K562 (cell line): ENCODE measurements around the gene FRMD4A. TPM values are rescaled to one million over a fixed set of nuclear protein-coding genes. Genes with fewer than 3 reads are reported as not detected.

Source experiments
- ARID2 ChIP-seq: fragments of 450-650 bp; IDR thresholded peaks from 2 replicates; pipeline ENCODE4 v1.6.1; 2017; ENCODE audit warnings: antibody characterized with exemption, mild to moderate bottlenecking
- ASH1L ChIP-seq: fragments of 450-650 bp; IDR thresholded peaks from 2 replicates; pipeline ENCODE4 v1.6.1; 2018; ENCODE audit warnings: borderline replicate concordance, mild to moderate bottlenecking, low read depth; ENCODE audit not compliant: partially characterized antibody
- MLLT1 ChIP-seq, 2 experiments: fragments of 450-650 bp; IDR thresholded peaks; 2 replicates each; pipeline ENCODE4 v1.6.1; 2016
- PKNOX1 ChIP-seq: fragments of 450-650 bp; IDR thresholded peaks from 2 replicates; pipeline ENCODE4 v1.6.1; 2016
- RERE ChIP-seq: sonication (generic); formaldehyde crosslinking; IDR thresholded peaks from 2 replicates; pipeline ENCODE4 v1.8.0; 2023; ENCODE audit warnings: missing genetic modification reagents, mild to moderate bottlenecking, borderline replicate concordance
- polyA plus RNA-seq, 8 experiments: library from polyadenylated mRNA; depleted of rRNA in 4 of 8; stranded (reverse) in 5 of 8; unstranded in 3 of 8; fragments of >200 nt; fragmentation: Nextera tagmentation in 2 of 8; fragmentation: Illumina TruSeq in 1 of 8; extraction: Ambion mirVana in 2 of 8; extraction: Trizol in 1 of 8; gene quantifications; 2 replicates each; pipeline versions ENCODE4 v1.2.1 to v1.2.3, GENCODE V29; 2011 to 2014; ENCODE audit warnings: inconsistent platforms in 1 of 8, missing spikeins in 1 of 8
- total RNA-seq, 7 experiments: library from RNA; depleted of rRNA in 6 of 7; stranded (reverse); fragments of >200 nt in 6 of 7; fragmentation: Illumina TruSeq in 2 of 7; extraction: Trizol in 2 of 7; gene quantifications; 2 replicates each; pipeline versions ENCODE4 v1.2.1 to v1.2.3, GENCODE V29; 2011 to 2021; ENCODE audit warnings: low replicate concordance in 1 of 7

The FRMD4A gene
- total and polyA plus RNA-seq, 9 of the 15 experiments (the other 6 are each of a cell fraction or from before 2014, with no cell fraction given): 0.80 to 5.2 (median 3.0) TPM

GRCh38 chr10:14329746-14330173 lies 964 bp downstream of the FRMD4A start (continued):
- TF ChIP-seq PKNOX1 (no peak), MLLT1 (IDR thresholded peaks at IDR 0.05) (no peak), ARID2 (no peak), RERE (CRISPR knock-in tag) (no peak), ASH1L (no peak)
